GM19438 (cell line): ENCODE data around the gene ZDHHC16.

Source experiments
- ATAC-seq: cut with Tn5 transposase; IDR thresholded peaks from one replicate; pipeline ENCODE4 v1.9.1; 2021; ENCODE audit warnings: low read depth; ENCODE audit not compliant: unreplicated experiment

ZDHHC16 gene

DNA sequence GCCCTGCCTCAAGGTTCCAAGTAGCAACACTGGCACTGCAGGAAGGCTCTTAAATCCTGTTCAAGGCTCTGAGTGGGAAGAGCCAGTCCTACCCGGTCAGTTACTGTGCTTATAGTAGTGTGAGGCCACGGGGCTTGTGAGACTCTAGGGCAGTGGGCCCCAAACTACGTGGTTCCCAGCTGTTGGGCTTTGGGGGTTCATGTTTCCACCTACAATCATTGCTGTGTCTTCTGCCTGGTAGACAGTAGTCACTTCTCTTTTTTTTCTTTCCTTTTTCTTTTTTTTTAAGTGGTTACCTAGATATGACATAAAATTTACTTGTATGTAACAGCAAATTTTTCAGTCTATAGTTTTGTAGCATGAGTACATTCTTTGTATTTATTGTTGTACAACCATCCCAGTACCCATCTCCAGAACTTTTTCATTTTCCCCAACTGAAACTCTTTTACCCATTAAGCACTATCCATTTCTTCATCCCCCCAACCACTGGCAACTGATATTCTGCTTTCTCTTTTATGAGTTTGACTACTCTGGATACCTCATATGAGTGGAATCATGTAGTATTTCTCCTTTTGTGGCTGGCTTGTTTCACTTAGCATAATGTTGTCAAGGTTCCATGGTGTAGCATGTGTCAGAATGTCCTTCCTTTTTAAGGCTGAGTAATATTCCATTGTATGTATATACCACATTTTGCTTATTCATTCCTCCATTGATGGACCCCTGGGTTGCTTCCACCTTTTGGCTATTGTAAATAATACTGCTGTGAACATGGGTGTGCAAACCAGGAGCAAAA is 60.4 kb downstream of the ZDHHC16 start:
- no peak for ATAC-seq
